ENCODE data around the gene CEP290. TPM values are rescaled to one million over a fixed set of nuclear protein-coding genes. Genes with fewer than 3 reads are reported as not detected.

CEP290 gene
- total RNA-seq, 4 donors from 2014 or later: 11.3 to 31.3 (median 16.4) TPM

DNA sequence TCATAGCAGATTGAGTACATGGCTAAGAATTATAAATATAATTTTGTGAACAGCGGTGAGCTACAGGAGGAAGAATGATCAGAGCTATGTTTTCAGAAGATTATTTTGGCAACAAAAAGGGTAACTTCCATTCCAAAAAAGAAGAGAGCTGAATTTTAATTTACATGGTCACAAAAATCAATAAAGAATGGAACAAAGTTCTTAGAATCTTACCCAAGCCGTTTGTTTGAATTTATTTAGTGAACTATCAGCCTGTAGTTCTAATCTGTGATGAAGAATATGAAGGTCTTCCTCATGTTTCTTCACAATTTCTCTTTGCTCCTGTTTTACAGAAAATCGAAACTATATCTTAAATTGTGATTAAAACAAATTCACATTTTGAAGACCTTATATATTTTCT lies 58.3 kb downstream of the CEP290 start:
- 90 to 91% methylated on average over 3 of the region's 3 CpGs for WGBS, 2 donors (ENCODE audit: low coverage in 1 of 2)
- ATAC-seq: no peak
- H3K9me3 ChIP-seq: no peaks in the 10 kb centered on the region
- no peak overlapping the region for H3K4me3 ChIP-seq
- H3K27me3 ChIP-seq: no peaks in the 10 kb centered on the region
- no peak for TF ChIP-seq POLR2AphosphoS5 (IDR thresholded peaks at IDR 0.05)
- TF ChIP-seq, protein P1, sequence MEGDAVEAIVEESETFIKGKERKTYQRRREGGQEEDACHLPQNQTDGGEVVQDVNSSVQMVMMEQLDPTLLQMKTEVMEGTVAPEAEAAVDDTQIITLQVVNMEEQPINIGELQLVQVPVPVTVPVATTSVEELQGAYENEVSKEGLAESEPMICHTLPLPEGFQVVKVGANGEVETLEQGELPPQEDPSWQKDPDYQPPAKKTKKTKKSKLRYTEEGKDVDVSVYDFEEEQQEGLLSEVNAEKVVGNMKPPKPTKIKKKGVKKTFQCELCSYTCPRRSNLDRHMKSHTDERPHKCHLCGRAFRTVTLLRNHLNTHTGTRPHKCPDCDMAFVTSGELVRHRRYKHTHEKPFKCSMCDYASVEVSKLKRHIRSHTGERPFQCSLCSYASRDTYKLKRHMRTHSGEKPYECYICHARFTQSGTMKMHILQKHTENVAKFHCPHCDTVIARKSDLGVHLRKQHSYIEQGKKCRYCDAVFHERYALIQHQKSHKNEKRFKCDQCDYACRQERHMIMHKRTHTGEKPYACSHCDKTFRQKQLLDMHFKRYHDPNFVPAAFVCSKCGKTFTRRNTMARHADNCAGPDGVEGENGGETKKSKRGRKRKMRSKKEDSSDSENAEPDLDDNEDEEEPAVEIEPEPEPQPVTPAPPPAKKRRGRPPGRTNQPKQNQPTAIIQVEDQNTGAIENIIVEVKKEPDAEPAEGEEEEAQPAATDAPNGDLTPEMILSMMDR (IDR thresholded peaks at IDR 0.05): no peak
- no peak for TF ChIP-seq EP300 (IDR thresholded peaks at IDR 0.05)
- no peak for TF ChIP-seq POLR2A (IDR thresholded peaks at IDR 0.05)
- H3K27ac ChIP-seq: no peak overlapping the region
- H3K4me1 ChIP-seq: no peaks in the 10 kb centered on the region
- peaks cover 0 to 82% of the 10 kb centered on the region in 2 donors for H3K36me3 ChIP-seq

DNA sequence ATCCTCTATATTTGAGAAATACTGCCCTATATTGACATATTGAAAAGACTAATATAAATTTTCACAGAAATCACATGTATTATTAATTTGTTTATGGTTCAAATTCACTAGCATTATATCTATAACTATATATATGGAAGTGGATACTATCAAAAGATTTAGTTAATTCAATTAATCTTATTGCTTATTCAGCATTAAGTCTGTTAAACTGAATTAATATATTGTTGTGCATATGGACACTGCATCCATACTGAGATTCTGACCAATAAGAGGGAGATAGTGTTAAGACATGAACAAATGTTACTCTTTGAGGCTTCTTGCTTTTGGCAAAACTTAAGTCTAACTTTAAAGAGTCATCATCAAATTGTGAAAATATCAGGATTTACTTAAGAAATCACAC lies 60.6 kb downstream of the CEP290 start:
- Histone ChIP-seq H3K4me3 (no peak overlapping the region), H3K27me3 (no peaks in the 10 kb centered on the region), H3K9me3 (no peaks in the 10 kb centered on the region), H3K36me3 (peaks cover 0 to 91% of the 10 kb centered on the region in 2 donors), H3K4me1 (no peaks in the 10 kb centered on the region), H3K27ac (no peak overlapping the region)
- no peak for ATAC-seq
- no peak for TF ChIP-seq POLR2AphosphoS5 (IDR thresholded peaks at IDR 0.05)
- TF ChIP-seq EP300 (IDR thresholded peaks at IDR 0.05): no peak
- TF ChIP-seq POLR2A (IDR thresholded peaks at IDR 0.05): no peak
- TF ChIP-seq, protein P1 (IDR thresholded peaks at IDR 0.05): no peak

DNA sequence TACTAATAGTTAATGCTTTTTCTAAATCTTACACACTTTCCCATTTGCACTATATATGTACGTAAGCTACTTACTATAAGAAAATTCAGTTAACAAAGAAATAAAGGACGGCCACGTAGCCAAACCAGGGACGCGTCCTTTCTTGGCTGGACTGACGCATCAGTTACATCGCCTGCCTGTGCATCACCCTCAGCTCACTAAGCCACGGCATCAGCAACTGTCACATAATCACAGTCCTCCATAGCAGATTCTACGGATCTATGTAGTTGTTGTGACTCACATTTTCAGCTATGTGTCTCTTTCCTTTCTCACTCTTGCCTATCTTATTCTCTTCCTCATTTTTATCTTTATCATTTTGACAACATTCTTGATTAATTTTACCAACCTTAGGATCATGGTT lies 74.6 kb downstream of the CEP290 start:
- no peak overlapping the region for H3K27ac ChIP-seq
- peaks cover 0 to 35% of the 10 kb centered on the region in 2 donors for H3K36me3 ChIP-seq
- WGBS, 2 donors (ENCODE audit: low coverage in 1 of 2): 88 to 95% methylated on average over 9 of the region's 9 CpGs
- ATAC-seq: no peak
- no peaks in the 10 kb centered on the region for H3K27me3 ChIP-seq
- no peak overlapping the region for H3K4me3 ChIP-seq
- H3K4me1 ChIP-seq: no peaks in the 10 kb centered on the region
- TF ChIP-seq POLR2A (IDR thresholded peaks at IDR 0.05) (no peak), POLR2AphosphoS5 (IDR thresholded peaks at IDR 0.05) (no peak), EP300 (IDR thresholded peaks at IDR 0.05) (no peak)
- TF ChIP-seq, protein P1 (IDR thresholded peaks at IDR 0.05): no peak
- no peaks in the 10 kb centered on the region for H3K9me3 ChIP-seq

DNA sequence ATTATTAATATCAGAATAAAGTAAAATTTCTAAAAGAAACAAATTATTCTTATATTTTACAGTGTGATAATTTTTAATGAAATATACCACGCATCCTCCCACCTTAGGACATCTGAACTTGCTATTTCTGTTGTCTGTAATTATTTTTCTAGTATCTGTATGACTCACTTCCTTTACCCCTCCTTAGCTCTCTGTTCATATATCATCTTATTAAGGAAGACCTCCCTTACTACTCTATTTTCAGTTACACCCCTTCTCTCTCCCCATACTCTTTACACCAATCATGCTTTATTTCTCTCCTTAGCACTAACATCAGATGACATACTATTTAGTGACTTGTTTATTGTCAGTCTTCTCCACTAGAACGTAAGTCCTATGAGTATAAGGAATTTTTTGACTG lies 78.5 kb downstream of the CEP290 start:
- Histone ChIP-seq H3K27ac (no peak overlapping the region), H3K4me3 (no peak overlapping the region), H3K9me3 (no peaks in the 10 kb centered on the region), H3K4me1 (no peaks in the 10 kb centered on the region), H3K27me3 (no peaks in the 10 kb centered on the region), H3K36me3 (peaks cover 0 to 41% of the 10 kb centered on the region in 2 donors)
- 94 to 95% methylated on average over 2 of the region's 2 CpGs for WGBS, 2 donors (ENCODE audit: low coverage in 1 of 2)
- no peak for ATAC-seq
- TF ChIP-seq POLR2A (IDR thresholded peaks at IDR 0.05): no peak
- no peak for TF ChIP-seq POLR2AphosphoS5 (IDR thresholded peaks at IDR 0.05)
- no peak for TF ChIP-seq EP300 (IDR thresholded peaks at IDR 0.05)
- TF ChIP-seq, protein P1 (IDR thresholded peaks at IDR 0.05): no peak

DNA sequence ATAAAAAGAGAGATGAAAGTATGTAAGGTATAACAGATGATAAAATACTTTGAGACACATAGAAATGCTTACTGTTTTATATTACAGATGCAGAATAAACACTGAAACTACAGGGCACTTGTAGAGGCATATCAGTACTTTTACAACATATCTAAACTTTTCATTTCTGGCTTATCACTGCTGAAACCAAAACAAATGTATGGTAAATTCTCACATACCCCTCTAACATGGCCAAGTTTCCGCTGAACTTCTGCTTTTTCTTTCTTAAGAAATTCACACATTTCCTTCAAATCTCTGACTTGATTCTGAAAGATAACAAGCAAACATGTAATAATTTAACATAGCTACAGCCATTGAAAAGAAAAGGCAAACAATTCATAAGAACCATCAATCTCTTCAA lies 79.4 kb downstream of the CEP290 start:
- Histone ChIP-seq H3K36me3 (peaks cover 0 to 45% of the 10 kb centered on the region in 2 donors), H3K4me3 (no peak overlapping the region), H3K27ac (no peak overlapping the region), H3K9me3 (no peaks in the 10 kb centered on the region), H3K27me3 (no peaks in the 10 kb centered on the region), H3K4me1 (no peaks in the 10 kb centered on the region)
- TF ChIP-seq POLR2A (IDR thresholded peaks at IDR 0.05) (no peak), POLR2AphosphoS5 (IDR thresholded peaks at IDR 0.05) (no peak), EP300 (IDR thresholded peaks at IDR 0.05) (no peak)
- TF ChIP-seq, protein P1 (IDR thresholded peaks at IDR 0.05): no peak
- 94 to 100% methylated on average over 1 of the region's 1 CpG for WGBS, 2 donors (ENCODE audit: low coverage in 1 of 2)
- no peak for ATAC-seq

Data from gastroesophageal sphincter (tissue), 4 donors.